Stimulated activated CD4-positive, alpha-beta T cell treated with anti-CD3 and anti-CD28 coated beads, Interleukin-1b, Interleukin-23, amount 100 ng/mL, for 24 hours (primary cell): ENCODE results near the gene GALNTL6.

Source experiments
- DNase-seq, 4 experiments: peaks; one replicate each; pipeline ENCODE4 v3.0.0-alpha.2; 2020; ENCODE audit warnings: low read depth in 4 of 4, low spot score in 1 of 4

The GALNTL6 gene

GRCh38 chr4:172515266-172515879 lies 702.2 kb downstream of the GALNTL6 start:
- no peak for DNase-seq

- no peak for DNase-seq
These were observed 704.2 kb downstream of the GALNTL6 start for GRCh38 chr4:172517391-172517790.

- DNase-seq: no peak
These were observed 708.0 kb downstream of the GALNTL6 start for GRCh38 chr4:172521248-172521647.

GRCh38 chr4:172521680-172522079 lies 708.5 kb downstream of the GALNTL6 start:
- no peak for DNase-seq

- no peak for DNase-seq
These were observed 730.0 kb downstream of the GALNTL6 start for GRCh38 chr4:172543249-172543648.

- no peak for DNase-seq
These were observed 733.6 kb downstream of the GALNTL6 start for GRCh38 chr4:172546782-172547181.

- no peak for DNase-seq
These were observed 734.5 kb downstream of the GALNTL6 start for GRCh38 chr4:172547724-172548123.

- DNase-seq: no peak
These were observed 740.0 kb downstream of the GALNTL6 start for GRCh38 chr4:172553216-172553615.

- no peak for DNase-seq
These were observed 741.4 kb downstream of the GALNTL6 start for GRCh38 chr4:172554588-172554987.

- DNase-seq: no peak
These were observed 742.5 kb downstream of the GALNTL6 start for GRCh38 chr4:172555725-172556124.

- DNase-seq: no peak
These were observed 760.7 kb downstream of the GALNTL6 start for GRCh38 chr4:172573899-172574298.

GRCh38 chr4:172578712-172579111 lies 765.5 kb downstream of the GALNTL6 start:
- DNase-seq: no peak

- no peak for DNase-seq
These were observed 771.6 kb downstream of the GALNTL6 start for GRCh38 chr4:172584816-172585215.

GRCh38 chr4:172596206-172596605 lies 783.0 kb downstream of the GALNTL6 start:
- DNase-seq: no peak

- DNase-seq: no peak
These were observed 786.4 kb downstream of the GALNTL6 start for GRCh38 chr4:172599554-172599953.

- DNase-seq: no peak
These were observed 788.0 kb downstream of the GALNTL6 start for GRCh38 chr4:172601195-172601594.

- no peak for DNase-seq
These were observed 806.0 kb downstream of the GALNTL6 start for GRCh38 chr4:172619218-172619617.

GRCh38 chr4:172619798-172620197 lies 806.6 kb downstream of the GALNTL6 start:
- no peak for DNase-seq

- no peak for DNase-seq
These were observed 815.1 kb downstream of the GALNTL6 start for GRCh38 chr4:172628263-172628662.

GRCh38 chr4:172630280-172630679 lies 817.1 kb downstream of the GALNTL6 start:
- no peak for DNase-seq

- DNase-seq: no peak
These were observed 818.6 kb downstream of the GALNTL6 start for GRCh38 chr4:172631832-172632231.

- DNase-seq: no peak
These were observed 835.3 kb downstream of the GALNTL6 start for GRCh38 chr4:172648471-172648870.

- DNase-seq: no peak
These were observed 835.9 kb downstream of the GALNTL6 start for GRCh38 chr4:172649143-172649542.
